Activated CD8-positive, alpha-beta memory T cell treated with anti-CD3 and anti-CD28 coated beads for 36 hours (primary cell): ENCODE measurements around the gene SMCO3. TPM values are rescaled to one million over a fixed set of nuclear protein-coding genes. Genes with fewer than 3 reads are reported as not detected.
"Not testable (repeated sequence)": the region's sequence is repeated elsewhere in the genome, so short reads cannot be mapped to it uniquely, and the experiment has no call there.

Source experiments
- CTCF ChIA-PET: fragments of 350-600 bp; sonication (Branson Sonifier 250); formaldehyde crosslinking; loops from one replicate; lab custom pipeline; 2021; ENCODE audit warnings: antibody characterized with exemption; lab: Charles Lee
- POLR2A ChIA-PET: fragments of 350-600 bp; sonication (Branson Sonifier 250); formaldehyde crosslinking; loops from one replicate; lab custom pipeline; 2021; ENCODE audit warnings: antibody characterized with exemption; lab: Charles Lee
- total RNA-seq, 2 experiments: library from RNA; stranded (reverse); gene quantifications; one replicate each; pipeline ENCODE4 v1.2.3, GENCODE V29; 2021

SMCO3 gene
- total RNA-seq, 2 experiments from 2014 or later: not detected

DNA sequence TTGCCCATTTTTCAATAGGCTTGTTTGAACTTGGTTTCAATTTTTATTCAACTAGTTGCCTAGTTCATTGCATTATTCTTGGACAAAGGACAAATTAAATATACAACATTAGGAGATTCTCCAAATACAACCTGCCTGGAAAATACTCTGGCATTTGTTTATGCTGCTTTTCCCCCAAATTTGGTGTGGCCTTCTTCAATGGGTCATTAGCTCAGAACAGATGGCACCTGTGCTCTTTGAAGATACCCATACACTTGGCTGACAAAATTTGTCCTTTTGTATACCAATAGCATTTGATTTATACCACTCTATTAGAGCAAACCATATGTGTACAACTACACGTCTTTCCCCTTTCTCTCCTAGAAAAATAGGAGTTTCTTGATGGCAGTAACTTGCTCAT lies 46.4 kb downstream of the SMCO3 start:
- CTCF ChIA-PET: no interaction called here

DNA sequence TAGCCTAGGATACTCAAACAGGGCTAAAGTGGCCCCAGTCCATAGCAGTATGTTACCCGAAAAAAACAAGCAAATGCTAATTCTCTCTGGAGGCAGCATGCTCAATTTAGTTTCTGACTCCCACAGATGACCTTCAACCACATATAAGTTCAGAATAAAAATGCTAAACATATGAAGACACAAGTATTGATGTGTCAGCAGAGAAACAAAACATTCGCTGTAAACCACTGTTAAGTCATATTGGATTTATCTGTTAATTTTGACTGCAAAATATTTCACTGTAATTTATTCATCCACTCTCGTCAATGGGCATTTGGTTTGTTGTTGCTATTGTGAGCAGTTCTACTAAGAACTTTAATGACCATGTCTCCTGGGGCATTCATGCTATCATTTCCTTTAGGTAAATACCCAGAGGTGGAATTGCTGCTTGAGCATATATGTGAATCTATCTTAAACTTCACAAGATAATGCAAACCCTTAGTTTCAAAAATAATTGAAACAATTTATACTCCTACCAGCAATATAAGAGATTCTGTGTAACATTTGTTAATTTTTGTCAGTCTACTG lies 47.2 kb downstream of the SMCO3 start:
- ChIA-PET CTCF (no interaction called here), POLR2A (no interaction called here)

More for the DNA sequence above, 46.4 kb downstream of the SMCO3 start:
- POLR2A ChIA-PET: no interaction called here

DNA sequence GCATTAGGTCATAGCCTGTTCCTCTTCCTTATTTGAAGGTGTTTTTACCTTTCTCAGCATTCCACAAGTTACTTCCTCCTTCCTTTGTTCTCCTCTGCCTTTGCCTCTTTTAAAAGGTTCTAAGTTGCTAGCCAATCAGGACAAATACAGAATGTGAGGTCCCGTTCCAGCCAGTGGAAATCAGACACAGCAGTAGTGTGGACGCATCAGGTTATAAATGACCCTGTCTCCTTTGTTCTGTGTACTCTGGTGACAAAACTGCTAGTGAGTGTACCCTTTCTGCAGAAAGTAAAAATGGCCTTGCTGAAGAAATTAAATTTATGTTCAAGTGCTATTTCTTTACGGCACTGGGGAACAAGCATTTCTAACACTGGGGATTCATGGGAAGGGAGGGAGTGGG lies 48.0 kb downstream of the SMCO3 start:
- CTCF ChIA-PET: not testable (repeated sequence)

DNA sequence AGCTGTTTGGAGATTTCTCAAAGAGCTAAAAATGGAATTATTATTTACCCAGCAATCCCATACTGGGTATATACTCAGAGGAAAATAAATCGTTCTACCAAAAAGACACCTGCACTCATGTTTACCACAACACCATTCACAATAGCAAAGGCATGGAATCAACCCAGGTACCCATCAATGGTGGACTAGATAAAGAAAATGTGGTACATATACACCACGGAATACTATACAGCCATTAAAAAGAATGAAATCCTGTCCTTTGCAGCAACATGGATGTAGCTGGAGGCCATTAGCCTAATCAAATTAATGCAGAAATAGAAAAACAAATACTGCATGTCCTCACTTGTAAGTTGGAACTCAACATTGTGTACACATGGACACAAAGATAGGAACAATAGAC lies 48.6 kb downstream of the SMCO3 start:
- POLR2A ChIA-PET: no interaction called here
- CTCF ChIA-PET: no interaction called here

More for the DNA sequence above, 48.0 kb downstream of the SMCO3 start:
- POLR2A ChIA-PET: not testable (repeated sequence)

DNA sequence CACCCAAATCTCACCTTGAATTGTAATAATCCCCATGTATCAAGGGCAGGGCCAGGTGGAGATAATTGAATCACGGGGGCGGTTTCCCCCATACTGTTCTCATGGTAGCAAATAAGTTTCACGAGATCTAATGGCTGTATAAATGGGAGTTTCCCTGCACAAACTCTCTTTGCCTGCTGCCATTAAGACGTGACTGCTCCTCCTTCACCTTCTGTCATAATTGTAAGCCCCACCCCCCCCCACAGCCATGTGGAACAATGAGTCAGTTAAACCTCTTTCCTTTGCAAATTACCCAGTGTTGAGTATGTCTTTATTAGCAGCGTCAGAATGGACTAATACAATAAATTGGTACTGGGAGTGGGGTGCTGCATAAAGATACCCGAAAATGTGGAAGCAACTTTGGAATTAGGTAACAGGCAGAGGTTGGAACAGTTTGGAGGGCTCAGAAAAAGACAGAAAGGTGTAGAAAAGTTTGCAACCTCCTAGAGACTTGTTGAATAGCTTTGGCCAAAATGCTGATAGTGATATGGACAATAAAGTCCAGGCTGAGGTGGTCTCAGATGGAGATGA lies 54.2 kb downstream of the SMCO3 start:
- CTCF ChIA-PET, POLR2A ChIA-PET: not testable (repeated sequence)

DNA sequence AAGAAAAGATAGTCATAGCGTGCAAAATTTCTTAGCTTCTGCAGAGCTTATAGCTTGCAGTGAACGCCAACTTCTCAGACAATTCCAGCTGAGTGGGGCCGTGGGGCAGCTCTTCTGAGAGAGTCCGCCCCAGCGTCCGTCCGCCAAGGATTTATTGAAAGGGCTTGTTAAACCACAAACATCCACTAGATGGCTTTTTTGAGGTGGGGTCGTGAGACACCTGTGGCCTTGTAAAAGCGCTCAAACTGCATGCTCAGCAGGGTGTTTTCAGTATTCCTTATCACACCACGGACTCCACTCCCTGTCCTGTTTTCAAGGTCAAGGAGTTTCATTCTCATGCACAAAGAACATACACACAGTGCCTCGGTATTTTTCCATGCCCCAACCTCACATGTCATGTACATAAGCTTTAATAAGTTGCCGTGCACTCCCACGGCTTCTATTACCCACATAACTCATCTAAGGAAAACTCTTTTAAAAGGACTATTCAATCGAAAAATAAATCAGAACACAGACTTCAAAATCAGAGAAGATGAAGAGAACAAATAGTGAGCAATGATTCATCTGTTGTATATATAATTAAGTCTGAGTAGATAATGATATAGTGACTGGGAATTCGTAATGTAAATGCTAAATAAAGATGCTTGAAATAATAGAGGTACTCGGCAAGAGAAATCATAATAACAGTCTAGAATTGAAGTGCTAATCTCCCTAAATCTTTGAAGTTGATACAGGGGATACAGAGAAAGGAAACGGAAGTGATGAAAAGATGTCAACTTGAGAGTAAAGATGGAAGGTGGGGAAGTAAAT lies 57.4 kb downstream of the SMCO3 start:
- POLR2A ChIA-PET: no interaction called here
- CTCF ChIA-PET: no interaction called here

Other genes starting within 250 kb of the SMCO3 start
- gene PLBD1, start 246.3 kb downstream of the SMCO3 start, total RNA-seq: under 1 TPM in 1 of 2 experiments, not detected in 1; 0.15 TPM
- gene GUCY2C, start 117.6 kb downstream of the SMCO3 start, total RNA-seq: not detected
- 100 to 1,000 TPM; 158 to 159 TPM for gene WBP11, start 10.7 kb downstream of the SMCO3 start, total RNA-seq
- 1 to 10 TPM; 3.2 to 3.7 TPM for gene C12orf60, start 10.5 kb downstream of the SMCO3 start, total RNA-seq
- gene ART4, start 29.3 kb upstream of the SMCO3 start, total RNA-seq: not detected
- gene MGP, start 71.7 kb upstream of the SMCO3 start, total RNA-seq: not detected
- gene ERP27, start 124.4 kb upstream of the SMCO3 start, total RNA-seq: 1 to 10 TPM in 1 of 2 experiments, under 1 TPM in 1; 0.76 to 1.1 TPM
- gene ARHGDIB, start 147.4 kb upstream of the SMCO3 start, total RNA-seq: 100 to 1,000 TPM; 515 to 519 TPM
- gene PDE6H, start 158.9 kb upstream of the SMCO3 start, total RNA-seq: not detected